IMR-90 (cell line): Measurements from ENCODE around the gene CLEC11A. TPM values are rescaled to one million over a fixed set of nuclear protein-coding genes. Genes with fewer than 3 reads are reported as not detected.

Experiments used
- ATAC-seq: fragments of 200-7000 bp; cut with Tn5 transposase; 2 replicates; pipeline ENCODE4 v1.9.1; 2020; ENCODE audit warnings: low read depth, mild to moderate bottlenecking, moderate library complexity
- BruUV-seq: library from RNA; stranded (reverse); fragments of 400-500 nt; replicated peaks from 2 replicates; lab custom pipeline; 2021; lab: Mats Ljungman, UMichigan
- CTCF ChIA-PET: fragments of 300-600 bp; formaldehyde crosslinking; extraction: SDS; loops from one replicate; lab custom pipeline; 2021; ENCODE audit warnings: antibody characterized with exemption; lab: Yijun Ruan, JAX
- POLR2A ChIA-PET: fragments of 300-600 bp; sonication (Branson Sonifier 250); formaldehyde crosslinking; loops from one replicate; lab custom pipeline; 2022; ENCODE audit warnings: antibody characterized with exemption; ENCODE audit not compliant: unreplicated experiment; lab: Charles Lee
- DNase-seq: peaks from one replicate; pipeline ENCODE4 v3.0.0; 2013
- H2AFZ ChIP-seq: replicated peaks from 2 replicates; pipeline ENCODE3; 2013; ENCODE audit warnings: low read length, mild to moderate bottlenecking; ENCODE audit not compliant: poor library complexity
- H2AK5ac ChIP-seq: 2 replicates; pipeline ENCODE4 v1.6.1; 2013; ENCODE audit warnings: low read depth, low read length, inconsistent platforms
- H2AK9ac ChIP-seq: replicated peaks from 2 replicates; pipeline ENCODE3; 2013; ENCODE audit warnings: mild to moderate bottlenecking, low read depth, low read length, moderate library complexity; ENCODE audit not compliant: poor library complexity
- H2BK120ac ChIP-seq: 2 replicates; pipeline ENCODE4 v1.6.1; 2013; ENCODE audit warnings: low read depth, low read length, inconsistent platforms
- H2BK15ac ChIP-seq: 3 replicates; pipeline ENCODE4 v1.6.1; 2013; ENCODE audit warnings: low read depth, low read length, inconsistent platforms
- H2BK20ac ChIP-seq: 2 replicates; pipeline ENCODE4 v1.6.1; 2013; ENCODE audit warnings: low read depth, mild to moderate bottlenecking, inconsistent platforms, low read length, moderate library complexity
- H2BK5ac ChIP-seq: 2 replicates; pipeline ENCODE4 v1.6.1; 2013; ENCODE audit warnings: mild to moderate bottlenecking, low read depth, low read length, inconsistent platforms; ENCODE audit not compliant: poor library complexity, severe bottlenecking
- H3K14ac ChIP-seq: replicated peaks from 2 replicates; pipeline ENCODE4 v1.6.1; 2013; ENCODE audit warnings: low read depth, low read length, inconsistent platforms
- H3K18ac ChIP-seq: 2 replicates; pipeline ENCODE4 v1.6.1; 2013; ENCODE audit warnings: low read depth, low read length, control low read depth
- H3K23ac ChIP-seq: 2 replicates; pipeline ENCODE4 v1.6.1; 2013; ENCODE audit warnings: low read depth, low read length, inconsistent platforms
- H3K27ac ChIP-seq: 2 replicates; pipeline ENCODE4 v1.5.1; 2013; ENCODE audit warnings: mild to moderate bottlenecking, control low read depth, low read length; ENCODE audit not compliant: insufficient read depth
- H3K27me3 ChIP-seq: 2 replicates; pipeline ENCODE4 v1.6.1; 2013; ENCODE audit warnings: low read length; ENCODE audit not compliant: control insufficient read depth, insufficient read depth
- H3K36me3 ChIP-seq: 2 replicates; pipeline ENCODE4 v1.6.1; 2013; ENCODE audit warnings: low read length, mixed read lengths; ENCODE audit not compliant: control insufficient read depth, insufficient read depth
- H3K4ac ChIP-seq: 2 replicates; pipeline ENCODE4 v1.6.1; 2013; ENCODE audit warnings: low read depth, low read length, inconsistent platforms
- H3K4me1 ChIP-seq: 2 replicates; pipeline ENCODE4 v1.6.1; 2013; ENCODE audit warnings: low read length, mixed read lengths; ENCODE audit not compliant: control insufficient read depth, insufficient read depth
- H3K4me2 ChIP-seq: 2 replicates; pipeline ENCODE4 v1.6.1; 2013; ENCODE audit warnings: low read depth, mild to moderate bottlenecking, control low read depth, low read length, moderate library complexity
- H3K4me3 ChIP-seq: 2 replicates; pipeline ENCODE4 v1.5.1; 2013; ENCODE audit warnings: low read depth, mild to moderate bottlenecking, control low read depth, low read length, moderate library complexity; ENCODE audit not compliant: insufficient read depth
- H3K56ac ChIP-seq: 2 replicates; pipeline ENCODE4 v1.6.1; 2013; ENCODE audit warnings: low read length, inconsistent platforms; ENCODE audit not compliant: insufficient read depth; ENCODE audit errors: extremely low read depth
- H3K79me1 ChIP-seq, 2 experiments: 2 replicates each; pipeline ENCODE4 v1.6.1; 2013; ENCODE audit warnings: low read length in 2 of 2, inconsistent platforms in 1 of 2, low read depth in 1 of 2
- H3K9ac ChIP-seq: 2 replicates; pipeline ENCODE4 v1.6.1; 2013; ENCODE audit warnings: low read depth, low read length, control low read depth
- H3K9me1 ChIP-seq: 2 replicates; pipeline ENCODE4 v1.6.1; 2013; ENCODE audit warnings: low read length, inconsistent platforms; ENCODE audit not compliant: insufficient read depth
- H3K9me3 ChIP-seq: 2 replicates; pipeline ENCODE4 v1.6.1; 2013; ENCODE audit warnings: low read length; ENCODE audit not compliant: control insufficient read depth, insufficient read depth
- H4K20me1 ChIP-seq: 2 replicates; pipeline ENCODE4 v1.6.1; 2013; ENCODE audit warnings: low read length, inconsistent platforms; ENCODE audit not compliant: insufficient read depth
- H4K5ac ChIP-seq: 2 replicates; pipeline ENCODE4 v1.6.1; 2013; ENCODE audit warnings: mild to moderate bottlenecking, low read depth, low read length, control low read depth
- H4K8ac ChIP-seq, 2 experiments: 2 replicates each; pipeline ENCODE4 v1.6.1; 2013; ENCODE audit warnings: low read depth in 2 of 2, low read length in 2 of 2, control low read depth in 1 of 2, inconsistent platforms in 1 of 2
- H4K91ac ChIP-seq: 2 replicates; pipeline ENCODE4 v1.6.1; 2013; ENCODE audit warnings: low read depth, low read length, inconsistent platforms; ENCODE audit not compliant: insufficient read depth
- BHLHE40 ChIP-seq: fragments of 150-350 bp; IDR thresholded peaks from 2 replicates; pipeline ENCODE4 v1.6.1; 2016; ENCODE audit warnings: mild to moderate bottlenecking, low read depth, low read length
- CEBPB ChIP-seq: IDR thresholded peaks from 2 replicates; pipeline ENCODE4 v1.6.1; 2012; ENCODE audit warnings: low read depth, low read length, improper control_type of control experiment
- CHD1 ChIP-seq: IDR thresholded peaks from 2 replicates; pipeline ENCODE4 v1.6.1; 2012; ENCODE audit warnings: low read depth, low read length, improper control_type of control experiment
- FOS ChIP-seq: fragments of 150-350 bp; IDR thresholded peaks from 2 replicates; pipeline ENCODE4 v1.6.1; 2016; ENCODE audit warnings: low read depth, low read length
- MAFK ChIP-seq: IDR thresholded peaks from 2 replicates; pipeline ENCODE4 v1.6.1; 2012; ENCODE audit warnings: low read depth, low read length, improper control_type of control experiment
- MXI1 ChIP-seq: IDR thresholded peaks from 2 replicates; pipeline ENCODE4 v1.6.1; 2012; ENCODE audit warnings: low read depth, mild to moderate bottlenecking, low read length, moderate library complexity, borderline replicate concordance
- NFE2L2 ChIP-seq: fragments of 150-350 bp; IDR thresholded peaks from 2 replicates; pipeline ENCODE4 v1.6.1; 2016; ENCODE audit warnings: low read depth, mild to moderate bottlenecking, low read length
- POLR2A ChIP-seq: IDR thresholded peaks from 2 replicates; pipeline ENCODE4 v1.6.1; 2012; ENCODE audit warnings: mild to moderate bottlenecking, low read depth, low read length
- RAD21 ChIP-seq: IDR thresholded peaks from 2 replicates; pipeline ENCODE4 v1.6.1; 2012; ENCODE audit warnings: low read length, improper control_type of control experiment
- RCOR1 ChIP-seq: IDR thresholded peaks from 2 replicates; pipeline ENCODE4 v1.6.1; 2012; ENCODE audit warnings: mild to moderate bottlenecking, low read length, improper control_type of control experiment; ENCODE audit not compliant: insufficient replicate concordance
- RFX5 ChIP-seq: IDR thresholded peaks from 2 replicates; pipeline ENCODE4 v1.8.0; 2012; ENCODE audit warnings: low read depth, mild to moderate bottlenecking, low read length, moderate library complexity
- SMC3 ChIP-seq: fragments of 150-350 bp; IDR thresholded peaks from 2 replicates; pipeline ENCODE4 v1.6.1; 2016; ENCODE audit warnings: low read depth, mild to moderate bottlenecking, antibody characterized with exemption, low read length, moderate library complexity
- USF2 ChIP-seq: fragments of 150-350 bp; IDR thresholded peaks from 2 replicates; pipeline ENCODE4 v1.6.1; 2017; ENCODE audit warnings: mild to moderate bottlenecking, antibody characterized with exemption, low read length, low read depth
- WGBS, 2 experiments: methylation state at CpG; one replicate each; pipeline versions ENCODE4 v1.1.5 to v1.1.7; 2013; ENCODE audit warnings: missing lambda C conversion rate in 2 of 2; ENCODE audit not compliant: insufficient read length in 1 of 2; ENCODE audit errors: extremely low coverage in 2 of 2; 5-methylcytosine and 5-hydroxymethylcytosine counted together
- dilution Hi-C: fragments of 300-500 bp; cut with HindIII; formaldehyde crosslinking; loops from one replicate; pipeline ENCODE4 v1.14.3; 2018; ENCODE audit warnings: low sequenced_read_pairs; ENCODE audit not compliant: unreplicated experiment
- in situ Hi-C: fragments of 300-500 bp; cut with MboI; formaldehyde crosslinking; loops from 3 replicates; pipeline ENCODE4 v1.14.3; 2019; ENCODE audit warnings: low sequenced_read_pairs, inconsistent platforms, mixed read lengths
- intact Hi-C: fragments of 100-400 bp; cut with micrococcal nuclease; formaldehyde crosslinking; loops from 2 replicates; pipeline ENCODE4 v1.10.0; 2022
- polyA plus RNA-seq, 3 experiments: library from polyadenylated mRNA; depleted of rRNA; stranded (reverse); fragments of >200 nt; gene quantifications; 2 replicates each; pipeline ENCODE4 v1.2.3, GENCODE V29; 2012; ENCODE audit warnings: low replicate concordance in 1 of 3
- total RNA-seq: library from RNA; depleted of rRNA; stranded (reverse); fragments of >200 nt; gene quantifications from 2 replicates; pipeline ENCODE4 v1.2.3, GENCODE V29; 2012
- TF ChIP-seq, protein P1 (sequence below): conservative IDR thresholded peaks from 2 replicates; pipeline ENCODE4 v1.5.1; 2012; ENCODE audit warnings: mild to moderate bottlenecking, low read depth, low read length, improper control_type of control experiment
- TF ChIP-seq, protein P2 (sequence below): fragments of 150-350 bp; IDR thresholded peaks from 2 replicates; pipeline ENCODE4 v1.6.1; 2016; ENCODE audit warnings: low read depth, mild to moderate bottlenecking, low read length, moderate library complexity, borderline replicate concordance

Gene CLEC11A
- total and polyA plus RNA-seq, 2 of the 4 experiments (the other 2 are of a cell fraction) = 17.0 to 152 TPM

GRCh38 chr19:50735869-50736268 is 12.7 kb downstream of the CLEC11A start:
- Histone ChIP-seq H3K56ac (no peak overlapping the region), H3K4me2 (no peak overlapping the region), H2BK15ac (no peak overlapping the region), H3K23ac (no peak overlapping the region), H4K5ac (no peak overlapping the region), H3K27me3 (peaks cover 21% of the 10 kb centered on the region), H2BK20ac (no peak overlapping the region), H3K4ac (no peak overlapping the region), H3K4me1 (no peaks in the 10 kb centered on the region), H4K8ac (no peak overlapping the region), H2BK120ac (no peak overlapping the region), H3K4me3 (no peak overlapping the region), H2AK5ac (no peak overlapping the region), H2BK5ac (no peak overlapping the region), H2AFZ (no peak overlapping the region), H3K27ac (no peak overlapping the region), H3K36me3 (no peaks in the 10 kb centered on the region), H3K79me1 (no peaks in the 10 kb centered on the region), H4K91ac (no peak overlapping the region), H4K20me1 (no peaks in the 10 kb centered on the region), H3K9me1 (no peaks in the 10 kb centered on the region), H3K18ac (no peak overlapping the region), H3K14ac (no peak overlapping the region), H3K9me3 (no peaks in the 10 kb centered on the region), H3K9ac (no peak overlapping the region), H2AK9ac (no peak overlapping the region)
- dilution Hi-C loops (no loop called here), in situ Hi-C loops (no loop called here), intact Hi-C loops (no loop called here)
- ATAC-seq (no peak), DNase-seq (no peak)
- CTCF ChIA-PET = interaction anchor here (2.8 kb wide), 1 partner anchor 11 kb away, joined by 9 read pairs; no protein-coding TSS in a partner anchor
- no TSS peak for BruUV-seq
- TF ChIP-seq NFE2L2 (no peak), SMC3 (no peak), MAFK (no peak), RAD21 (no peak), CEBPB (no peak), POLR2A (no peak), USF2 (no peak), RFX5 (no peak), BHLHE40 (no peak), FOS (no peak), RCOR1 (no peak), MXI1 (no peak), CHD1 (no peak)
- TF ChIP-seq, protein P1, sequence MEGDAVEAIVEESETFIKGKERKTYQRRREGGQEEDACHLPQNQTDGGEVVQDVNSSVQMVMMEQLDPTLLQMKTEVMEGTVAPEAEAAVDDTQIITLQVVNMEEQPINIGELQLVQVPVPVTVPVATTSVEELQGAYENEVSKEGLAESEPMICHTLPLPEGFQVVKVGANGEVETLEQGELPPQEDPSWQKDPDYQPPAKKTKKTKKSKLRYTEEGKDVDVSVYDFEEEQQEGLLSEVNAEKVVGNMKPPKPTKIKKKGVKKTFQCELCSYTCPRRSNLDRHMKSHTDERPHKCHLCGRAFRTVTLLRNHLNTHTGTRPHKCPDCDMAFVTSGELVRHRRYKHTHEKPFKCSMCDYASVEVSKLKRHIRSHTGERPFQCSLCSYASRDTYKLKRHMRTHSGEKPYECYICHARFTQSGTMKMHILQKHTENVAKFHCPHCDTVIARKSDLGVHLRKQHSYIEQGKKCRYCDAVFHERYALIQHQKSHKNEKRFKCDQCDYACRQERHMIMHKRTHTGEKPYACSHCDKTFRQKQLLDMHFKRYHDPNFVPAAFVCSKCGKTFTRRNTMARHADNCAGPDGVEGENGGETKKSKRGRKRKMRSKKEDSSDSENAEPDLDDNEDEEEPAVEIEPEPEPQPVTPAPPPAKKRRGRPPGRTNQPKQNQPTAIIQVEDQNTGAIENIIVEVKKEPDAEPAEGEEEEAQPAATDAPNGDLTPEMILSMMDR = no peak
- TF ChIP-seq, protein P2, sequence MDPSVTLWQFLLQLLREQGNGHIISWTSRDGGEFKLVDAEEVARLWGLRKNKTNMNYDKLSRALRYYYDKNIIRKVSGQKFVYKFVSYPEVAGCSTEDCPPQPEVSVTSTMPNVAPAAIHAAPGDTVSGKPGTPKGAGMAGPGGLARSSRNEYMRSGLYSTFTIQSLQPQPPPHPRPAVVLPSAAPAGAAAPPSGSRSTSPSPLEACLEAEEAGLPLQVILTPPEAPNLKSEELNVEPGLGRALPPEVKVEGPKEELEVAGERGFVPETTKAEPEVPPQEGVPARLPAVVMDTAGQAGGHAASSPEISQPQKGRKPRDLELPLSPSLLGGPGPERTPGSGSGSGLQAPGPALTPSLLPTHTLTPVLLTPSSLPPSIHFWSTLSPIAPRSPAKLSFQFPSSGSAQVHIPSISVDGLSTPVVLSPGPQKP = no peak
- 60% methylated on average over 1 of the region's 7 CpGs; no CpG with 5 or more reads in 1 of the 2 experiments for WGBS, 2 experiments
- POLR2A ChIA-PET = interaction anchor here (0.6 kb wide), 1 partner anchor 11 kb away, joined by 4 read pairs; no protein-coding TSS in a partner anchor
